Left lung (tissue), 14 donors: ENCODE data around the gene TAAR2. TPM values are rescaled to one million over a fixed set of nuclear protein-coding genes. Genes with fewer than 3 reads are reported as not detected.

ENCODE experiments used
- ATAC-seq: fragments of 200-7000 bp; cut with Tn5 transposase; one replicate; pipeline ENCODE4 v1.9.1; 2020; ENCODE audit warnings: moderate library complexity
- DNase-seq, 4 donors: peaks; one replicate each; pipeline ENCODE4 v3.0.0-alpha.2; 2013 to 2020
- H3K27ac ChIP-seq, 2 donors: fragments of 200-600 bp; sonication (generic) in 1 of 2; one replicate each; pipeline versions ENCODE4 v1.5.0 to v1.8.0; 2020 to 2021
- H3K27me3 ChIP-seq, 2 donors: fragments of 200-600 bp; sonication (generic) in 1 of 2; one replicate each; pipeline versions ENCODE4 v1.5.0 to v1.8.0; 2020 to 2021
- H3K36me3 ChIP-seq, 2 donors: fragments of 200-600 bp; sonication (generic) in 1 of 2; one replicate each; pipeline versions ENCODE4 v1.5.0 to v1.8.0; 2020 to 2021
- H3K4me1 ChIP-seq, 2 donors: fragments of 200-600 bp; one replicate each; pipeline ENCODE4 v1.8.0; 2021
- H3K4me3 ChIP-seq, 2 donors: fragments of 200-600 bp; sonication (generic) in 1 of 2; one replicate each; pipeline versions ENCODE4 v1.5.0 to v1.8.0; 2020 to 2021; ENCODE audit warnings: mild to moderate bottlenecking in 1 of 2
- H3K9me3 ChIP-seq, 2 donors: fragments of 200-600 bp; sonication (generic) in 1 of 2; one replicate each; pipeline versions ENCODE4 v1.5.0 to v1.8.0; 2020 to 2021
- intact Hi-C, 2 donors: fragments of 100-400 bp; cut with DNase I; formaldehyde crosslinking; loops; one replicate each; pipeline versions ENCODE4 v1.11.2 to v1.14.2; 2022
- long read RNA-seq, 12 donors: library from polyadenylated mRNA in 2 of 12; unstranded in 2 of 12; transcript quantifications; one replicate each; pipeline ENCODE4 v2.0.0 and lab custom pipeline, GENCODE V29; 2019 to 2026
- polyA plus RNA-seq, 6 donors: library from polyadenylated mRNA; unstranded; fragments of 120-200 nt; gene quantifications; one replicate each; pipeline ENCODE4 v1.2.1, GENCODE V29; 2013; ENCODE audit not compliant: insufficient read length in 6 of 6
- total RNA-seq, 2 donors: library from RNA; stranded (reverse); fragmentation: NEBNext Ultra II Directional; extraction: Animal tissue kit (Norgen Biotek cat#: 25700); gene quantifications; one replicate each; pipeline ENCODE4 v1.2.1, GENCODE V29; 2021
- TF ChIP-seq, protein P1 (sequence below), 2 donors: fragments of 200-600 bp; sonication (generic) in 1 of 2; IDR thresholded peaks; one replicate each; pipeline versions ENCODE4 v1.5.0 to v1.8.0; 2021; ENCODE audit warnings: antibody characterized with exemption in 2 of 2
- donor health status: DM: no; HTN: yes; CAD: no.
- donor health status: DM: no; HTN: no; CAD: no.

The TAAR2 gene, protein sequence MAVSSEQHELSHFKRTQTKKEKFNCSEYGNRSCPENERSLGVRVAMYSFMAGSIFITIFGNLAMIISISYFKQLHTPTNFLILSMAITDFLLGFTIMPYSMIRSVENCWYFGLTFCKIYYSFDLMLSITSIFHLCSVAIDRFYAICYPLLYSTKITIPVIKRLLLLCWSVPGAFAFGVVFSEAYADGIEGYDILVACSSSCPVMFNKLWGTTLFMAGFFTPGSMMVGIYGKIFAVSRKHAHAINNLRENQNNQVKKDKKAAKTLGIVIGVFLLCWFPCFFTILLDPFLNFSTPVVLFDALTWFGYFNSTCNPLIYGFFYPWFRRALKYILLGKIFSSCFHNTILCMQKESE
- total RNA-seq (not detected), polyA plus RNA-seq (not detected)
- long read RNA-seq, donor 1, result 0 reads
- long read RNA-seq, donor 2, result 0 reads
- long read RNA-seq, donor 3, result 0 reads
- long read RNA-seq, donor 4, result 0 reads
- long read RNA-seq, donor 5, result 0 reads
- long read RNA-seq, donor 6, result 0 reads
- long read RNA-seq, donor 7, result 0 reads
- long read RNA-seq, donor 8, result 0 reads
- long read RNA-seq, donor 9, result 0 reads
- long read RNA-seq, donor 10, result 0 reads
- long read RNA-seq, donor 11, result 0 reads
- long read RNA-seq, donor 12, result 0 reads

DNA sequence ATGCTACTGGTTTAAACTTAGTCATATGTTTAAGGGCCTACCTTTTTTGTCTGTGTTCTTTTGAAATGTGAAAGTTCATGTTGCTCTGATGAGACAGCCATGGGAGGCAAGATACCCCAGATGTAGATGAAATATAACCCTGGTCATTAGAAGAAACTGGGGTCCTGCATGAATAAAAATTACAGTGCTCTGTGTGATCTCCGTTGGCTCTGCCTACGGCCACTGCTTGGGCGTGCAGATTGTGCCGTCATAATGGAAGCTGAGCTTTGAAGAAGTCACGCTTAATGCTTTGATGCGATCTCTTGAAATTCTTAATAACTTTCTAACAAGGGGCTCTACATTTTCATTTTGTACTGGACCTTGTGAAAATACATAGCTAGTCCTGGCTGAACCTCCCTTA, at the start of gene TAAR2:
Gene TAAR2 (minus strand): TSS at position 101 of the 400 bp plus-strand sequence. CDS start 0 bp downstream, at position 101.
- intact Hi-C loops, result no loop called here
- no peak for ATAC-seq
- peaks cover 0 to 8% of the 10 kb centered on the region in 2 donors for H3K9me3 ChIP-seq
- no peak within 1 kb of the TSS for H3K4me3 ChIP-seq
- H3K4me1 ChIP-seq, result no peaks in the 10 kb centered on the region
- no peak for DNase-seq
- peaks cover 0 to 3% of the 10 kb centered on the region in 2 donors for H3K27me3 ChIP-seq
- TF ChIP-seq, protein P1, sequence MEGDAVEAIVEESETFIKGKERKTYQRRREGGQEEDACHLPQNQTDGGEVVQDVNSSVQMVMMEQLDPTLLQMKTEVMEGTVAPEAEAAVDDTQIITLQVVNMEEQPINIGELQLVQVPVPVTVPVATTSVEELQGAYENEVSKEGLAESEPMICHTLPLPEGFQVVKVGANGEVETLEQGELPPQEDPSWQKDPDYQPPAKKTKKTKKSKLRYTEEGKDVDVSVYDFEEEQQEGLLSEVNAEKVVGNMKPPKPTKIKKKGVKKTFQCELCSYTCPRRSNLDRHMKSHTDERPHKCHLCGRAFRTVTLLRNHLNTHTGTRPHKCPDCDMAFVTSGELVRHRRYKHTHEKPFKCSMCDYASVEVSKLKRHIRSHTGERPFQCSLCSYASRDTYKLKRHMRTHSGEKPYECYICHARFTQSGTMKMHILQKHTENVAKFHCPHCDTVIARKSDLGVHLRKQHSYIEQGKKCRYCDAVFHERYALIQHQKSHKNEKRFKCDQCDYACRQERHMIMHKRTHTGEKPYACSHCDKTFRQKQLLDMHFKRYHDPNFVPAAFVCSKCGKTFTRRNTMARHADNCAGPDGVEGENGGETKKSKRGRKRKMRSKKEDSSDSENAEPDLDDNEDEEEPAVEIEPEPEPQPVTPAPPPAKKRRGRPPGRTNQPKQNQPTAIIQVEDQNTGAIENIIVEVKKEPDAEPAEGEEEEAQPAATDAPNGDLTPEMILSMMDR (IDR thresholded peaks at IDR 0.05), result no peak
- H3K27ac ChIP-seq, result no peak within 1 kb of the TSS
- H3K36me3 ChIP-seq, result no peaks in the 10 kb centered on the region

DNA sequence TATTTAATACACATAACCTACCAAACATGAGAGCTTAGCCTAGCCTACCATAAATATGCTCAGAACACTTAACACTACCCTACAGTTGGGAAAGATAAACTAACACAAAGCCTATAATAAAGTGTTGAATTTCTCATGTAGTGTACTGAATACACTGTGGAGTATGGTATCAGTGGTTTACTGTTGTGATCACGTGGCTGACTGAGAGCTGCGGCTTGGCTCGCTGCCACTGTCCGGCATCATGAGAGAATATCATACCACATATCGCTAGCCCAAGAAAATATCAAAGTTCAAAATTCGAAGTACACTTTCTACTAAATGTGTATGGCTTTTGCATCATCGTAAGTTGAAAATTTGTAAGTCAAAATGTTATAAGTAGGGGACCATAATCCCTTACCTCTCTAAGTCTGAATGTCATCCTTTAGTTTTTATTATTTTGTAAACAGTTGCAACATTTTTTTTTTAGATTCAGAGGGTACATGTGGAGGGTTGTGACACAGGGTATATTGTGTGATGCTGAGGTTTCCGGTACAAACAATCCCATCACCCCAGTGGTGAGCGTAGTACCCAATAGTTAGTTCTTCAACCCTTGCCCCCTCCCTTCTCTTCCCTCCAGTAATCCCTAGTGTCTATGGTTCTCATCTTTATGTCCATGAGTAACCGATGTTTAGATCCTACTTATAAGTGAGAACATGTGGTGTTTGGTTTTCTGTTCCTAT, 49.5 kb upstream of the TAAR2 start:
- DNase-seq, result no peak
- Histone ChIP-seq H3K4me1 (peaks cover 0 to 21% of the 10 kb centered on the region in 2 donors), H3K9me3 (no peaks in the 10 kb centered on the region), H3K27me3 (no peaks in the 10 kb centered on the region), H3K27ac (peak overlapping the region in 1 of 2 donors; percentile 1), H3K36me3 (no peaks in the 10 kb centered on the region), H3K4me3 (no peak overlapping the region)
- TF ChIP-seq, protein P1 (IDR thresholded peaks at IDR 0.05), result no peak
- intact Hi-C loops, result loop anchor here in 1 of 2 donors (5.0 kb wide), 1 partner anchor 94 kb away; no protein-coding TSS in a partner anchor
- no peak for ATAC-seq

DNA sequence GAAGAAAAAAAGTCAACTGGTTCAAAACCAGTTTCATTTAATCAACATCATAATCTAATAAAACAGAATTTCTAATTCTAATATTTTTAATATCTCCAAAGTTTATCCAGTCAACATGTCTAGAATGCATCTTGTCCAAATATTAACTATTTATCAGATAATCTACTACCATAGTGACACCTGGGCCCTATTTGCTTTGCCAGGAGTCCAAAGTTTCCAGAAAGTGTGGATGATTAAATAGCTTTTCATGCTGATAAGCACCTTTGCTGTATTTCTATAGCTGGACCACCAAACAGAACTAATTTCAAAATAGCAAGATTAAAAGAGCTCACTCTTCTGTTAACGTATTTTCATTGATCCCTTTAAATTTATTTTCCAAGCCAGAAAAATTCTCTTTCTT, 47.2 kb upstream of the TAAR2 start:
- H3K27ac ChIP-seq, result no peak overlapping the region
- no peaks in the 10 kb centered on the region for H3K36me3 ChIP-seq
- DNase-seq (no peak), ATAC-seq (no peak)
- no peaks in the 10 kb centered on the region for H3K9me3 ChIP-seq
- intact Hi-C loops, result loop anchor here in 1 of 2 donors (5.0 kb wide), 1 partner anchor 96 kb away; no protein-coding TSS in a partner anchor
- TF ChIP-seq, protein P1 (IDR thresholded peaks at IDR 0.05), result no peak
- H3K27me3 ChIP-seq, result no peaks in the 10 kb centered on the region
- peaks cover 0 to 18% of the 10 kb centered on the region in 2 donors for H3K4me1 ChIP-seq
- H3K4me3 ChIP-seq, result no peak overlapping the region

DNA sequence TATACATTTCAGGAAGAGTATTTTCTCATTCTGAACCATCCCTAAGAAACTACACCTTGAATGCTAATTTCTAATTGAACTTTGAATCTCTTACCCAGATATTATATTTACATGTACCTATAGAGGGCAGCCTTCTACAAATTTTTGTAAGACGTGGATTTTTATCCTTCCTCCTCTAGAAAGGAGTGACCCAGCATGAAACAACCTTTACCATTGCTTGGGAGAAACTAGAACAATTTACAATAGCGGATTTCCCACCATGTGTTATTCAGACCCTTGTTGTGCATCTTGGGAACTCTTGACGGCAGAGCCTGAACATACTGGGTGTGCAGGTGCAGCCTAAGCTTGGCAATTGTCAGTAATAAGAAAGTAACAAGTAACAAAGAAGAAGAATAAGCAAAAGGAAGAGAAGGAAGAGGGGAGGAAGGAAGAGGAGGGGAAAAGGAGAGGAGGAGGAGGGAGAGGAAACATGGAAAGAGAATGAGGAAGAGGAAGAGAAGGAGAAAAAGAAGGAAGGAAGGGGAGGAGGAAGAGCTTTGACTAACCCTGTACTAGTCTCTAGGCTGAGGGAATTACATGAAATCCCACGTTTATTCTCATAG, 45.7 kb upstream of the TAAR2 start:
- Histone ChIP-seq H3K4me1 (peaks cover 0 to 9% of the 10 kb centered on the region in 2 donors), H3K27ac (peak overlapping the region in 1 of 2 donors; percentile 67), H3K36me3 (no peaks in the 10 kb centered on the region), H3K4me3 (no peak overlapping the region), H3K27me3 (no peaks in the 10 kb centered on the region), H3K9me3 (no peaks in the 10 kb centered on the region)
- ATAC-seq, result peak; percentile 93
- intact Hi-C loops, result loop anchor here in 1 of 2 donors (5.0 kb wide), 1 partner anchor 98 kb away; no protein-coding TSS in a partner anchor
- TF ChIP-seq, protein P1 (IDR thresholded peaks at IDR 0.05), result peak; percentile 46 to 53
- DNase-seq, result peak in 2 of 4 donors; percentile 19 to 29
